IPS-18a (cell line): ENCODE data around the gene DNAH3.

Experiments
- H3K27ac ChIP-seq: one replicate; pipeline ENCODE4 v1.5.1; 2013; ENCODE audit warnings: low read length
- H3K27me3 ChIP-seq: one replicate; pipeline ENCODE4 v1.6.1; 2013; ENCODE audit warnings: mild to moderate bottlenecking, low read length; ENCODE audit not compliant: control insufficient read depth, insufficient read depth
- H3K36me3 ChIP-seq: one replicate; pipeline ENCODE4 v1.6.1; 2013; ENCODE audit warnings: low read depth, low read length; ENCODE audit not compliant: control insufficient read depth
- H3K4me1 ChIP-seq: one replicate; pipeline ENCODE4 v1.6.1; 2013; ENCODE audit warnings: low read depth, low read length; ENCODE audit not compliant: control insufficient read depth
- H3K4me3 ChIP-seq: one replicate; pipeline ENCODE4 v1.5.1; 2013; ENCODE audit warnings: low read length
- H3K9ac ChIP-seq: one replicate; pipeline ENCODE4 v1.6.1; 2013; ENCODE audit warnings: mild to moderate bottlenecking, low read length, moderate library complexity
- H3K9me3 ChIP-seq: one replicate; pipeline ENCODE4 v1.6.1; 2013; ENCODE audit warnings: low read depth, low read length; ENCODE audit not compliant: control insufficient read depth

The DNAH3 gene

GRCh38 chr16:20910781-20911321, 239.8 kb downstream of the DNAH3 start:
- no peak overlapping the region for H3K27ac ChIP-seq
- H3K4me3 ChIP-seq, result no peak overlapping the region
- no peaks in the 10 kb centered on the region for H3K27me3 ChIP-seq
- no peaks in the 10 kb centered on the region for H3K9me3 ChIP-seq
- H3K4me1 ChIP-seq, result no peaks in the 10 kb centered on the region
- no peaks in the 10 kb centered on the region for H3K36me3 ChIP-seq
- H3K9ac ChIP-seq, result no peak overlapping the region

- H3K27ac ChIP-seq, result no peak overlapping the region
- H3K9ac ChIP-seq, result no peak overlapping the region
- H3K4me1 ChIP-seq, result peaks cover 7% of the 10 kb centered on the region
- no peaks in the 10 kb centered on the region for H3K36me3 ChIP-seq
- no peak overlapping the region for H3K4me3 ChIP-seq
- H3K9me3 ChIP-seq, result no peaks in the 10 kb centered on the region
- H3K27me3 ChIP-seq, result no peaks in the 10 kb centered on the region
Measured at GRCh38 chr16:20906341-20907255, 244.0 kb downstream of the DNAH3 start.

- H3K9ac ChIP-seq, result no peak overlapping the region
- no peaks in the 10 kb centered on the region for H3K9me3 ChIP-seq
- H3K36me3 ChIP-seq, result no peaks in the 10 kb centered on the region
- H3K27ac ChIP-seq, result no peak overlapping the region
- peaks cover 7% of the 10 kb centered on the region for H3K4me1 ChIP-seq
- H3K27me3 ChIP-seq, result no peaks in the 10 kb centered on the region
- H3K4me3 ChIP-seq, result no peak overlapping the region
Measured at GRCh38 chr16:20905576-20905975, 245.1 kb downstream of the DNAH3 start.

GRCh38 chr16:20904507-20905081, 246.1 kb downstream of the DNAH3 start:
- Histone ChIP-seq H3K4me3 (no peak overlapping the region), H3K4me1 (peaks cover 7% of the 10 kb centered on the region), H3K36me3 (no peaks in the 10 kb centered on the region), H3K9me3 (no peaks in the 10 kb centered on the region), H3K27me3 (no peaks in the 10 kb centered on the region), H3K9ac (no peak overlapping the region), H3K27ac (no peak overlapping the region)

GRCh38 chr16:20903899-20904506, 246.6 kb downstream of the DNAH3 start:
- Histone ChIP-seq H3K4me1 (peaks cover 7% of the 10 kb centered on the region), H3K27me3 (no peaks in the 10 kb centered on the region), H3K4me3 (no peak overlapping the region), H3K9me3 (no peaks in the 10 kb centered on the region), H3K36me3 (no peaks in the 10 kb centered on the region), H3K27ac (no peak overlapping the region), H3K9ac (no peak overlapping the region)

- Histone ChIP-seq H3K36me3 (no peaks in the 10 kb centered on the region), H3K9me3 (no peaks in the 10 kb centered on the region), H3K27me3 (no peaks in the 10 kb centered on the region), H3K4me3 (no peak overlapping the region), H3K9ac (no peak overlapping the region), H3K27ac (no peak overlapping the region), H3K4me1 (peaks cover 7% of the 10 kb centered on the region)
Measured at GRCh38 chr16:20903116-20903898, 247.3 kb downstream of the DNAH3 start.

GRCh38 chr16:20902426-20902825, 248.2 kb downstream of the DNAH3 start:
- H3K27me3 ChIP-seq, result no peaks in the 10 kb centered on the region
- H3K4me3 ChIP-seq, result peak overlapping the region; percentile 91
- H3K9me3 ChIP-seq, result no peaks in the 10 kb centered on the region
- H3K27ac ChIP-seq, result no peak overlapping the region
- H3K36me3 ChIP-seq, result no peaks in the 10 kb centered on the region
- H3K4me1 ChIP-seq, result peaks cover 7% of the 10 kb centered on the region
- H3K9ac ChIP-seq, result peak overlapping the region; percentile 97

- H3K27ac ChIP-seq, result peak overlapping the region; percentile 99
- peak overlapping the region; percentile 97 for H3K9ac ChIP-seq
- peaks cover 7% of the 10 kb centered on the region for H3K4me1 ChIP-seq
Measured at GRCh38 chr16:20901436-20902112, 249.1 kb downstream of the DNAH3 start.

GRCh38 chr16:20901068-20901435, 249.6 kb downstream of the DNAH3 start:
- Histone ChIP-seq H3K9ac (peak overlapping the region; percentile 97), H3K27me3 (no peaks in the 10 kb centered on the region), H3K27ac (peak overlapping the region; percentile 99), H3K36me3 (no peaks in the 10 kb centered on the region), H3K4me1 (peaks cover 7% of the 10 kb centered on the region), H3K9me3 (no peaks in the 10 kb centered on the region), H3K4me3 (peak overlapping the region; percentile 91)

More at GRCh38 chr16:20901436-20902112, 249.1 kb downstream of the DNAH3 start:
- Histone ChIP-seq H3K36me3 (no peaks in the 10 kb centered on the region), H3K9me3 (no peaks in the 10 kb centered on the region), H3K27me3 (no peaks in the 10 kb centered on the region), H3K4me3 (peak overlapping the region; percentile 91)

GRCh38 chr16:20900299-20901067, 250.2 kb downstream of the DNAH3 start, which contains the start of the genes DCUN1D3 and LYRM1:
Gene DCUN1D3 (minus strand): TSS chr16:20900358. CDS start chr16:20862538, 37,820 bp downstream.
Gene LYRM1 (plus strand): TSS chr16:20900771. CDS start chr16:20915556, 14,785 bp downstream.
- Histone ChIP-seq H3K9me3 (no peaks in the 10 kb centered on the region), H3K27ac (peak within 1 kb of the TSS; percentile 99), H3K4me1 (peaks cover 7% of the 10 kb centered on the region), H3K9ac (peak within 1 kb of the TSS; percentile 97), H3K36me3 (peaks cover 2% of the 10 kb centered on the region), H3K27me3 (no peaks in the 10 kb centered on the region), H3K4me3 (peak within 1 kb of the TSS; percentile 91)
